HG02943 (cell line): ENCODE data around the gene ODR4.
A peak's percentile ranks its signal among the peaks of the same experiment; 100 is the strongest.
"Not testable (repeated sequence)": the region's sequence is repeated elsewhere in the genome, so short reads cannot be mapped to it uniquely, and the experiment has no call there.

Experiments
- ATAC-seq: cut with Tn5 transposase; IDR thresholded peaks from one replicate; pipeline ENCODE4 v1.9.1; 2021; ENCODE audit warnings: mild to moderate bottlenecking, low read depth, moderate library complexity; ENCODE audit not compliant: unreplicated experiment

Gene ODR4

GRCh38 chr1:186420923-186421322, 45.3 kb downstream of the ODR4 start:
- peak; percentile 79 for ATAC-seq

GRCh38 chr1:186421446-186421845, 45.8 kb downstream of the ODR4 start:
- ATAC-seq: no peak

GRCh38 chr1:186424539-186424938, 48.9 kb downstream of the ODR4 start:
- ATAC-seq: no peak

- no peak for ATAC-seq
Measured at GRCh38 chr1:186426118-186426517, 50.5 kb downstream of the ODR4 start.

GRCh38 chr1:186429017-186429416, 53.4 kb downstream of the ODR4 start:
- ATAC-seq: no peak

- no peak for ATAC-seq
Measured at GRCh38 chr1:186435336-186435735, 59.7 kb downstream of the ODR4 start.

GRCh38 chr1:186438567-186438966, 62.9 kb downstream of the ODR4 start:
- no peak for ATAC-seq

- no peak for ATAC-seq
Measured at GRCh38 chr1:186440584-186440983, 64.9 kb downstream of the ODR4 start.

GRCh38 chr1:186442651-186443375, 67.2 kb downstream of the ODR4 start:
- ATAC-seq: no peak

GRCh38 chr1:186443638-186444037, 68.0 kb downstream of the ODR4 start:
- no peak for ATAC-seq

GRCh38 chr1:186446152-186446551, 70.5 kb downstream of the ODR4 start:
- no peak for ATAC-seq

- ATAC-seq: no peak
Measured at GRCh38 chr1:186454981-186455380, 79.3 kb downstream of the ODR4 start.

GRCh38 chr1:186456729-186457255, 81.2 kb downstream of the ODR4 start:
- ATAC-seq: no peak

- not testable (repeated sequence) for ATAC-seq
Measured at GRCh38 chr1:186459161-186459560, 83.5 kb downstream of the ODR4 start.

- ATAC-seq: no peak
Measured at GRCh38 chr1:186461014-186461413, 85.4 kb downstream of the ODR4 start, which contains the start of gene PDC. PDC (minus strand) TSS chr1:186461114; CDS start chr1:186449459, 11,655 bp downstream.

GRCh38 chr1:186463511-186463910, 87.9 kb downstream of the ODR4 start:
- ATAC-seq: no peak

GRCh38 chr1:186463926-186464325, 88.3 kb downstream of the ODR4 start:
- no peak for ATAC-seq

- not testable (repeated sequence) for ATAC-seq
Measured at GRCh38 chr1:186465491-186465890, 89.9 kb downstream of the ODR4 start.

- no peak for ATAC-seq
Measured at GRCh38 chr1:186465946-186466345, 90.3 kb downstream of the ODR4 start.
